Astrocyte (in vitro differentiated cells and primary cell): ENCODE data around the gene MORN4.

ENCODE experiments used
- CTCF ChIP-seq: IDR thresholded peaks from 2 replicates; pipeline ENCODE4 v1.5.1; 2011; ENCODE audit warnings: low read depth, mild to moderate bottlenecking, inconsistent platforms, low read length, moderate library complexity; ENCODE audit not compliant: insufficient read depth
- EZH2 ChIP-seq: IDR thresholded peaks from 2 replicates; pipeline ENCODE4 v1.6.1; 2012; ENCODE audit warnings: mild to moderate bottlenecking, low read length, inconsistent platforms; ENCODE audit not compliant: insufficient read depth

GRCh38 chr10:97583476-97583875 is 49.8 kb downstream of the MORN4 start:
- TF ChIP-seq CTCF (no peak), EZH2 (no peak)
